Left colon (tissue), 2 donors: Measurements from ENCODE around the gene MORC4. TPM values are rescaled to one million over a fixed set of nuclear protein-coding genes. Genes with fewer than 3 reads are reported as not detected.
A peak's percentile ranks its signal among the peaks of the same experiment; 100 is the strongest.

Experiments
- ATAC-seq: fragments of 200-7000 bp; cut with Tn5 transposase; one replicate; pipeline ENCODE4 v1.9.1; 2020; ENCODE audit warnings: mild to moderate bottlenecking, moderate library complexity
- DNase-seq, 2 donors: peaks; one replicate each; pipeline ENCODE4 v3.0.0-alpha.2; 2020
- intact Hi-C, 2 donors: fragments of 100-400 bp; cut with DNase I in 1 of 2; cut with micrococcal nuclease in 1 of 2; formaldehyde crosslinking; loops; one replicate each; pipeline versions ENCODE4 v1.11.2 to v1.14.0; 2022; cut with DNase I, micrococcal nuclease
- total RNA-seq, 2 donors: library from RNA; stranded (reverse); fragmentation: NEBNext Ultra II Directional; extraction: Animal tissue kit (Norgen Biotek cat#: 25700); gene quantifications; one replicate each; pipeline ENCODE4 v1.2.1, GENCODE V29; 2021
- donor health status: DM: no; HTN: no; CAD: no.
- donor health status: DM: yes; HTN: yes; CAD: no.

MORC4 gene
- total RNA-seq, 2 donors from 2014 or later, result 10.5 to 11.3 TPM

- intact Hi-C loops, result no loop called here
- ATAC-seq, result no peak
- no peak for DNase-seq
Observed at GRCh38 chrX:106927023-106927422, 73.0 kb downstream of the MORC4 start.

GRCh38 chrX:106921637-106922036 lies 78.4 kb downstream of the MORC4 start:
- intact Hi-C loops, result no loop called here
- DNase-seq (no peak), ATAC-seq (no peak)

GRCh38 chrX:106919932-106920452 lies 80.0 kb downstream of the MORC4 start, which contains the start of gene CLDN2:
Gene CLDN2, plus strand, starts transcription at chrX:106920402. Its CDS starts 7,827 bp downstream, at chrX:106928229.
- DNase-seq, result no peak
- ATAC-seq, result no peak
- intact Hi-C loops, result no loop called here

- DNase-seq (no peak), ATAC-seq (no peak)
- intact Hi-C loops, result no loop called here
Observed at GRCh38 chrX:106917830-106918500, 82.0 kb downstream of the MORC4 start.

- DNase-seq (no peak), ATAC-seq (no peak)
- intact Hi-C loops, result no loop called here
Observed at GRCh38 chrX:106912864-106913263, 87.1 kb downstream of the MORC4 start.

GRCh38 chrX:106906361-106906760 lies 93.7 kb downstream of the MORC4 start:
- ATAC-seq (peak; percentile 83), DNase-seq (peak in 1 of 2 donors; percentile 31)
- intact Hi-C loops, result no loop called here

- intact Hi-C loops, result no loop called here
- peak; percentile 67 for ATAC-seq
- DNase-seq, result peak in 1 of 2 donors; percentile 10
Observed at GRCh38 chrX:106905064-106905708, 94.8 kb downstream of the MORC4 start.

- intact Hi-C loops, result no loop called here
- ATAC-seq (no peak), DNase-seq (no peak)
Observed at GRCh38 chrX:106903856-106904528, 96.0 kb downstream of the MORC4 start.

GRCh38 chrX:106903291-106903824 lies 96.7 kb downstream of the MORC4 start, which contains the start of gene RIPPLY1:
Gene RIPPLY1, minus strand, starts transcription at chrX:106903341. Its CDS starts 54 bp downstream, at chrX:106903287.
- no peak for DNase-seq
- intact Hi-C loops, result no loop called here
- no peak for ATAC-seq

GRCh38 chrX:106902684-106903083 lies 97.3 kb downstream of the MORC4 start:
- DNase-seq (no peak), ATAC-seq (no peak)
- intact Hi-C loops, result no loop called here

GRCh38 chrX:106901781-106902219 lies 98.2 kb downstream of the MORC4 start:
- DNase-seq (no peak), ATAC-seq (no peak)
- intact Hi-C loops, result no loop called here

- DNase-seq (no peak), ATAC-seq (peak; percentile 50)
- intact Hi-C loops, result no loop called here
Observed at GRCh38 chrX:106901341-106901740, 98.7 kb downstream of the MORC4 start.

- DNase-seq (no peak), ATAC-seq (no peak)
- intact Hi-C loops, result no loop called here
Observed at GRCh38 chrX:106899841-106900240, 100.2 kb downstream of the MORC4 start.

GRCh38 chrX:106899276-106899675 lies 100.7 kb downstream of the MORC4 start:
- no peak for DNase-seq
- intact Hi-C loops, result no loop called here
- no peak for ATAC-seq

GRCh38 chrX:106898462-106898861 lies 101.5 kb downstream of the MORC4 start:
- intact Hi-C loops, result no loop called here
- ATAC-seq, result peak; percentile 79
- no peak for DNase-seq

GRCh38 chrX:106897259-106897658 lies 102.8 kb downstream of the MORC4 start:
- no peak for DNase-seq
- intact Hi-C loops, result no loop called here
- no peak for ATAC-seq

- no peak for ATAC-seq
- no peak for DNase-seq
- intact Hi-C loops, result loop anchor here in 1 of 2 donors (5.0 kb wide), 1 partner anchor 57 kb away; no protein-coding TSS in a partner anchor
Observed at GRCh38 chrX:106894978-106895452, 105.0 kb downstream of the MORC4 start.

- DNase-seq, result peak; percentile 45 to 47
- intact Hi-C loops, result loop anchor here in 1 of 2 donors (5.0 kb wide), 1 partner anchor 58 kb away; no protein-coding TSS in a partner anchor
- ATAC-seq, result peak; percentile 77
Observed at GRCh38 chrX:106894392-106894909, 105.6 kb downstream of the MORC4 start.
